Measurements from ENCODE around the gene TUBE1.

Gene TUBE1

DNA sequence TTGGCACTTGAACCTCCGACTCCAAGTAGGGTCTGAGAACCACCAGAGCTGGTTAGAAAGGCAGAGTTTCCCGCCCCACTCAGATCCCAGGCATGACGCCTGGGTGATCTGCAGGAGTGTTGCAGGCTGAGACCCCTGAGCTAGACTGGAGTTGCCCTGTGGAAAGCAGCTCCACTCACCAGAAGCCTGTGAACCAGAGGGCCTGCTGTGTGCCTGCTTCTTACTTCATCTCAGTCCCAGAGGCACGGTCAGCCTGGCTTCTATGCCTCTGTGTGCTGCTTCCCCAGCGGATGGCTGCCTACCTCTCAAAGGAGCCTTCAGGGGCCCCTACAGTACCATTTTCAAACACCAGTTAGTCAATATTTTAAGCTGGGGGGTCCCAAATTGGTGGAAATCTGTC is 49.0 kb downstream of the TUBE1 start:
- Histone ChIP-seq H3K27ac (ENCODE audit: low read depth, low read length) (no peak overlapping the region), H3K79me2 (ENCODE audit: insufficient read depth, low read length) (no peaks in the 10 kb centered on the region), H3K4me3 (ENCODE audit: insufficient read depth, low read length, poor library complexity, severe bottlenecking) (no peak overlapping the region), H3K9ac (ENCODE audit: low read length) (no peak overlapping the region), H3K36me3 (ENCODE audit: low read length) (no peaks in the 10 kb centered on the region), H2AFZ (ENCODE audit: low read depth, low read length, severe bottlenecking) (no peak overlapping the region), H3K9me2 (replicated peaks; ENCODE audit: insufficient read depth, low read length) (no peaks in the 10 kb centered on the region), H3F3A (ENCODE audit: insufficient read depth) (no peaks in the 10 kb centered on the region), H4K20me1 (ENCODE audit: low read depth, low read length) (no peaks in the 10 kb centered on the region), H3K9me3 (ENCODE audit: insufficient read depth, low read length) (no peaks in the 10 kb centered on the region), H3K4me2 (ENCODE audit: low read depth, low read length, poor library complexity, severe bottlenecking) (no peak overlapping the region), H3K27me3 (ENCODE audit: low read length) (no peaks in the 10 kb centered on the region)
- no peak for TF ChIP-seq EZH2phosphoT487 (conservative IDR thresholded peaks at IDR 0.05; ENCODE audit: low read length)
- TF ChIP-seq, protein P1, sequence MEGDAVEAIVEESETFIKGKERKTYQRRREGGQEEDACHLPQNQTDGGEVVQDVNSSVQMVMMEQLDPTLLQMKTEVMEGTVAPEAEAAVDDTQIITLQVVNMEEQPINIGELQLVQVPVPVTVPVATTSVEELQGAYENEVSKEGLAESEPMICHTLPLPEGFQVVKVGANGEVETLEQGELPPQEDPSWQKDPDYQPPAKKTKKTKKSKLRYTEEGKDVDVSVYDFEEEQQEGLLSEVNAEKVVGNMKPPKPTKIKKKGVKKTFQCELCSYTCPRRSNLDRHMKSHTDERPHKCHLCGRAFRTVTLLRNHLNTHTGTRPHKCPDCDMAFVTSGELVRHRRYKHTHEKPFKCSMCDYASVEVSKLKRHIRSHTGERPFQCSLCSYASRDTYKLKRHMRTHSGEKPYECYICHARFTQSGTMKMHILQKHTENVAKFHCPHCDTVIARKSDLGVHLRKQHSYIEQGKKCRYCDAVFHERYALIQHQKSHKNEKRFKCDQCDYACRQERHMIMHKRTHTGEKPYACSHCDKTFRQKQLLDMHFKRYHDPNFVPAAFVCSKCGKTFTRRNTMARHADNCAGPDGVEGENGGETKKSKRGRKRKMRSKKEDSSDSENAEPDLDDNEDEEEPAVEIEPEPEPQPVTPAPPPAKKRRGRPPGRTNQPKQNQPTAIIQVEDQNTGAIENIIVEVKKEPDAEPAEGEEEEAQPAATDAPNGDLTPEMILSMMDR (IDR thresholded peaks at IDR 0.05; ENCODE audit: insufficient read depth, low read length, poor library complexity, severe bottlenecking), result no peak

DNA sequence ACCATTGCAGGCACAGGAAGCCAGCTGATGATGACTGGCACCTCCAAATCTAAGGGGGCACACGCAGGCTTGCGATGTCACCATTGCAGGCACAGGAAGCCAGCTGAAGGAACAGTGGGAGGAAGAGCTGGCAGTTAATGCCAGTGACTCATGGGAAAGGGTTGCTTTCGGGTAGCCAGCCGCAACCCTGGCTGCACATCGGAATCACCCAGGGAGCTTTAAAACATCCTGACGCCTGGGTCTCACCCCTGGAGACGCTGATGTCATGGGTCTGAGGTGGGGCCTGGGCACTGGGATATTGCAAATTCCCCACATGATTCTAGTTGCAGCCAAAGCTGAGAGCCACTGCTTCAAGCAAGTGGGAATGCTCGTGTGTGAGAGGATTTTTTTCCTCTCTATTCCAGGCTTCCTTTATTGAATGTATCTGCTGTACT is 49.5 kb downstream of the TUBE1 start:
- Histone ChIP-seq H4K20me1 (ENCODE audit: low read depth, low read length) (no peaks in the 10 kb centered on the region), H3K27ac (ENCODE audit: low read depth, low read length) (no peak overlapping the region), H3K4me2 (ENCODE audit: low read depth, low read length, poor library complexity, severe bottlenecking) (no peak overlapping the region), H3F3A (ENCODE audit: insufficient read depth) (no peaks in the 10 kb centered on the region), H3K36me3 (ENCODE audit: low read length) (no peaks in the 10 kb centered on the region), H3K79me2 (ENCODE audit: insufficient read depth, low read length) (no peaks in the 10 kb centered on the region), H3K9me2 (replicated peaks; ENCODE audit: insufficient read depth, low read length) (no peaks in the 10 kb centered on the region), H2AFZ (ENCODE audit: low read depth, low read length, severe bottlenecking) (no peak overlapping the region), H3K9me3 (ENCODE audit: insufficient read depth, low read length) (no peaks in the 10 kb centered on the region), H3K27me3 (ENCODE audit: low read length) (no peaks in the 10 kb centered on the region), H3K4me3 (ENCODE audit: insufficient read depth, low read length, poor library complexity, severe bottlenecking) (no peak overlapping the region), H3K9ac (ENCODE audit: low read length) (no peak overlapping the region)
- TF ChIP-seq EZH2phosphoT487 (conservative IDR thresholded peaks at IDR 0.05; ENCODE audit: low read length), result no peak
- TF ChIP-seq, protein P1 (IDR thresholded peaks at IDR 0.05; ENCODE audit: insufficient read depth, low read length, poor library complexity, severe bottlenecking), result no peak

DNA sequence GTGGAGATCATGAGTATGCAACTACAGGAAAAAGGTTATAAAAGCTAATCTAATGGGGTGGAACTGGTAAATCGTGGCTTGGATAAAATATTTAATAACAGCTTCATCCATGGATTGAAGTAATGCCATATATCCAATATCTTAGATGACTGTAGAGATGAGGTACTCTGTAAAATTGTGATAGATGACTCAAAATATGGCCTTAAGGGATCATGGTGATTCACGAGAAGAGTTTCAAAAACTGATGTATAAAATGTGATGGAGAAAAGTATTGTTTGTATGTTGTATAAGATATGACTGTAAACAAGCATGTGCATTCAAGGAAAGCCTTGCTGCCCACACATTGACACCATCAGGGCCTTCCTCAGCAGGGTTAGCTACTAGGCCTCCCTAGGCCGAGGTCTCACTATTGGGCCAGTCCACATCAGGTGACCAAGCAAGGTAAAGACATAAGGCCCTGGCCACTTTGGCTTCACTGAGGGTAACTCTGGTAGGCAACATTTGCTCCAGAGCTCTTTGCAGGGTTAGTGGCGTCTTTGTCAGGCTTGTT is 51.1 kb downstream of the TUBE1 start:
- no peak overlapping the region for H3K4me3 ChIP-seq (ENCODE audit: insufficient read depth, low read length, poor library complexity, severe bottlenecking)
- no peaks in the 10 kb centered on the region for H3K27me3 ChIP-seq (ENCODE audit: low read length)
- H3K27ac ChIP-seq (ENCODE audit: low read depth, low read length), result no peak overlapping the region
- H4K20me1 ChIP-seq (ENCODE audit: low read depth, low read length), result no peaks in the 10 kb centered on the region
- H3K4me2 ChIP-seq (ENCODE audit: low read depth, low read length, poor library complexity, severe bottlenecking), result no peak overlapping the region
- H2AFZ ChIP-seq (ENCODE audit: low read depth, low read length, severe bottlenecking), result no peak overlapping the region
- no peak overlapping the region for H3K9ac ChIP-seq (ENCODE audit: low read length)
- H3F3A ChIP-seq (ENCODE audit: insufficient read depth), result no peaks in the 10 kb centered on the region
- no peaks in the 10 kb centered on the region for H3K9me3 ChIP-seq (ENCODE audit: insufficient read depth, low read length)
- TF ChIP-seq, protein P1 (IDR thresholded peaks at IDR 0.05; ENCODE audit: insufficient read depth, low read length, poor library complexity, severe bottlenecking), result no peak
- no peak for TF ChIP-seq EZH2phosphoT487 (conservative IDR thresholded peaks at IDR 0.05; ENCODE audit: low read length)
- H3K9me2 ChIP-seq (replicated peaks; ENCODE audit: insufficient read depth, low read length), result no peaks in the 10 kb centered on the region
- no peaks in the 10 kb centered on the region for H3K36me3 ChIP-seq (ENCODE audit: low read length)
- no peaks in the 10 kb centered on the region for H3K79me2 ChIP-seq (ENCODE audit: insufficient read depth, low read length)
